Mesothelial cell of epicardium (in vitro differentiated cells): Measurements from ENCODE around the gene DRC7. TPM values are rescaled to one million over a fixed set of nuclear protein-coding genes. Genes with fewer than 3 reads are reported as not detected.
A peak's percentile ranks its signal among the peaks of the same experiment; 100 is the strongest.

Experiments used
- DNase-seq, 2 experiments: peaks; one replicate each; pipeline ENCODE4 v3.0.0; 2021; ENCODE audit warnings: low spot score in 2 of 2; ENCODE audit not compliant: unreplicated experiment in 2 of 2
- H3K27ac Mint-ChIP-seq: 2 replicates; pipeline ENCODE4 v1.8.0; 2021; ENCODE audit warnings: mixed read lengths
- H3K27me3 Mint-ChIP-seq: 2 replicates; pipeline ENCODE4 v1.8.0; 2021; ENCODE audit warnings: low read depth, mixed read lengths
- H3K36me3 Mint-ChIP-seq: 2 replicates; pipeline ENCODE4 v1.8.0; 2021; ENCODE audit warnings: mixed read lengths
- H3K4me1 Mint-ChIP-seq: 2 replicates; pipeline ENCODE4 v1.8.0; 2021; ENCODE audit warnings: mixed read lengths
- H3K4me3 Mint-ChIP-seq: 2 replicates; pipeline ENCODE4 v1.8.0; 2021; ENCODE audit warnings: mild to moderate bottlenecking, moderate library complexity, mixed read lengths
- H3K9me3 Mint-ChIP-seq: 2 replicates; pipeline ENCODE4 v1.8.0; 2021; ENCODE audit warnings: mixed read lengths
- CTCF ChIP-seq: fragments of 200-600 bp; sonication (generic); IDR thresholded peaks from one replicate; pipeline ENCODE4 v1.5.0; 2021; ENCODE audit warnings: antibody characterized with exemption; ENCODE audit not compliant: unreplicated experiment
- total RNA-seq: library from RNA; stranded (reverse); gene quantifications from 3 replicates; pipeline ENCODE4 v1.2.1, GENCODE V29; 2021

Gene DRC7
- 0.43 to 0.47 TPM in 2 of 3 replicates, not detected in the other for total RNA-seq

- TF ChIP-seq CTCF = no peak
- no peaks in the 10 kb centered on the region for H3K36me3 Mint-ChIP-seq
- H3K27me3 Mint-ChIP-seq = no peaks in the 10 kb centered on the region
- no peaks in the 10 kb centered on the region for H3K9me3 Mint-ChIP-seq
- DNase-seq = no peak
- peak within 1 kb of the TSS; percentile 89 for H3K27ac Mint-ChIP-seq
- H3K4me3 Mint-ChIP-seq = peak within 1 kb of the TSS; percentile 70
- H3K4me1 Mint-ChIP-seq = peaks cover 4% of the 10 kb centered on the region
These were observed at the start of gene DRC7 for GRCh38 chr16:57694725-57695679. DRC7 (plus strand) TSS chr16:57694806; CDS start chr16:57697950, 3,144 bp downstream.

GRCh38 chr16:57645169-57645568 is 49.4 kb upstream of the DRC7 start:
- Mint-ChIP-seq H3K27me3 (no peaks in the 10 kb centered on the region), H3K27ac (no peak overlapping the region), H3K9me3 (no peaks in the 10 kb centered on the region), H3K4me1 (peaks cover 19% of the 10 kb centered on the region), H3K36me3 (no peaks in the 10 kb centered on the region), H3K4me3 (no peak overlapping the region)
- DNase-seq = no peak
- TF ChIP-seq CTCF = no peak

- Mint-ChIP-seq H3K27ac (peak overlapping the region; percentile 62), H3K36me3 (no peaks in the 10 kb centered on the region), H3K4me1 (peaks cover 19% of the 10 kb centered on the region), H3K27me3 (no peaks in the 10 kb centered on the region), H3K4me3 (no peak overlapping the region), H3K9me3 (no peaks in the 10 kb centered on the region)
- no peak for DNase-seq
- TF ChIP-seq CTCF = no peak
These were observed 48.8 kb upstream of the DRC7 start for GRCh38 chr16:57645691-57646387.

- DNase-seq = no peak
- Mint-ChIP-seq H3K36me3 (no peaks in the 10 kb centered on the region), H3K27me3 (no peaks in the 10 kb centered on the region), H3K9me3 (no peaks in the 10 kb centered on the region), H3K4me3 (no peak overlapping the region), H3K27ac (peak overlapping the region; percentile 39), H3K4me1 (peaks cover 19% of the 10 kb centered on the region)
- no peak for TF ChIP-seq CTCF
These were observed 48.1 kb upstream of the DRC7 start for GRCh38 chr16:57646388-57647039.

- peaks cover 19% of the 10 kb centered on the region for H3K4me1 Mint-ChIP-seq
- DNase-seq = no peak
- H3K27me3 Mint-ChIP-seq = no peaks in the 10 kb centered on the region
- no peaks in the 10 kb centered on the region for H3K9me3 Mint-ChIP-seq
- peak overlapping the region; percentile 76 for H3K27ac Mint-ChIP-seq
- H3K4me3 Mint-ChIP-seq = no peak overlapping the region
- TF ChIP-seq CTCF = no peak
- H3K36me3 Mint-ChIP-seq = no peaks in the 10 kb centered on the region
These were observed 47.3 kb upstream of the DRC7 start for GRCh38 chr16:57647136-57647875.
